22Rv1 (cell line): ENCODE measurements around the gene APBA3.

ENCODE experiments used
- ZFX ChIP-seq: fragments of 450-650 bp; IDR thresholded peaks from 2 replicates; pipeline ENCODE4 v1.6.1; 2017; ENCODE audit warnings: antibody characterized with exemption, borderline replicate concordance
- TF ChIP-seq, protein P1 (sequence below): fragments of 450-650 bp; IDR thresholded peaks from 2 replicates; pipeline ENCODE4 v1.5.1; 2017; ENCODE audit warnings: mild to moderate bottlenecking

DNA sequence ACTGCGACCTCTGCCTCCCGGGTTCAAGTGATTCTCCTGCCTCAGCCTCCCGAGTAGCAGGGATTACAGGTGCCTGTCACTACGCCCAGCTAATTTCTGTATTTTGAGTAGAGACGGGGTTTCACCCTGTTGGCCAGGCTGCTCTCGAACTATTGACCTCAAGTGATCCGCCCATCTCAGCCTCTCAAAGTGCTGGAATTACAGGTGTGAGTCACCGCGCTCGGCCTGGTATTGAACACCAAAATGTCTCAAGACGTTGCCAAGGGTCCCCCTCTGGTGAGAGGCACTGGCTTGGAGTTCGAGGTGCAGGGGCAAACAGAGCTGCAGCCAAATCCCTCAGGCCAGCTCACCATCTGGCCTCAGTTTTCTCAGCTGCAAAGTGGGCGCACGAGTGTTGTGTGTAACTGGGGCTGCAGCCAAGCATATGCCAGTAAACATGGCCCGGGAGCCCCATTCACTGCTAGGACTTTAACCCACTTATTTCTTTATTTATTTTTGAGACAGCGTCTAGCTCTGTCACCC is 45.3 kb downstream of the APBA3 start:
- TF ChIP-seq ZFX = no peak
- TF ChIP-seq, protein P1, sequence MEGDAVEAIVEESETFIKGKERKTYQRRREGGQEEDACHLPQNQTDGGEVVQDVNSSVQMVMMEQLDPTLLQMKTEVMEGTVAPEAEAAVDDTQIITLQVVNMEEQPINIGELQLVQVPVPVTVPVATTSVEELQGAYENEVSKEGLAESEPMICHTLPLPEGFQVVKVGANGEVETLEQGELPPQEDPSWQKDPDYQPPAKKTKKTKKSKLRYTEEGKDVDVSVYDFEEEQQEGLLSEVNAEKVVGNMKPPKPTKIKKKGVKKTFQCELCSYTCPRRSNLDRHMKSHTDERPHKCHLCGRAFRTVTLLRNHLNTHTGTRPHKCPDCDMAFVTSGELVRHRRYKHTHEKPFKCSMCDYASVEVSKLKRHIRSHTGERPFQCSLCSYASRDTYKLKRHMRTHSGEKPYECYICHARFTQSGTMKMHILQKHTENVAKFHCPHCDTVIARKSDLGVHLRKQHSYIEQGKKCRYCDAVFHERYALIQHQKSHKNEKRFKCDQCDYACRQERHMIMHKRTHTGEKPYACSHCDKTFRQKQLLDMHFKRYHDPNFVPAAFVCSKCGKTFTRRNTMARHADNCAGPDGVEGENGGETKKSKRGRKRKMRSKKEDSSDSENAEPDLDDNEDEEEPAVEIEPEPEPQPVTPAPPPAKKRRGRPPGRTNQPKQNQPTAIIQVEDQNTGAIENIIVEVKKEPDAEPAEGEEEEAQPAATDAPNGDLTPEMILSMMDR = no peak
